H1 (cell line): Measurements from ENCODE around the gene NUBP1. TPM values are rescaled to one million over a fixed set of nuclear protein-coding genes. Genes with fewer than 3 reads are reported as not detected.

ENCODE experiments used
- CTCF ChIA-PET: fragments of 300-600 bp; sonication (Branson Sonifier 250); formaldehyde crosslinking; loops from one replicate; lab custom pipeline; 2021; ENCODE audit not compliant: partially characterized antibody; lab: Charles Lee
- POLR2A ChIA-PET: fragments of 300-600 bp; sonication (Branson Sonifier 250); formaldehyde crosslinking; loops from one replicate; lab custom pipeline; 2021; ENCODE audit warnings: inconsistent platforms; ENCODE audit not compliant: partially characterized antibody; lab: Charles Lee
- DNase-seq, 2 experiments: peaks; one replicate each; pipeline versions ENCODE4 v3.0.0 to v3.0.0-alpha.2; 2010 to 2022; ENCODE audit warnings: low spot score in 2 of 2, low read depth in 1 of 2, mixed read lengths in 1 of 2
- FAIRE-seq: peaks from 2 replicates; lab custom pipeline; 2011; peaks lifted over from hg19 to GRCh38; lab: Jason Lieb, UNC
- H2AFZ ChIP-seq: 2 replicates; pipeline ENCODE4 v1.8.1; 2012; ENCODE audit warnings: low read length, inconsistent platforms
- H2AK5ac ChIP-seq: 2 replicates; pipeline ENCODE4 v1.6.1; 2013; ENCODE audit warnings: low read depth, low read length
- H2BK120ac ChIP-seq: replicated peaks from 2 replicates; pipeline ENCODE3; 2013; ENCODE audit warnings: low read depth, low read length, inconsistent platforms
- H2BK12ac ChIP-seq: 2 replicates; pipeline ENCODE4 v1.6.1; 2013; ENCODE audit warnings: low read depth, low read length
- H2BK15ac ChIP-seq: 2 replicates; pipeline ENCODE4 v1.6.1; 2013; ENCODE audit warnings: low read length
- H2BK20ac ChIP-seq: 2 replicates; pipeline ENCODE4 v1.6.1; 2013; ENCODE audit warnings: low read length
- H2BK5ac ChIP-seq: 2 replicates; pipeline ENCODE4 v1.6.1; 2013; ENCODE audit warnings: low read depth, low read length
- H3K14ac ChIP-seq: 2 replicates; pipeline ENCODE4 v1.6.1; 2013; ENCODE audit warnings: inconsistent platforms; ENCODE audit not compliant: insufficient read length
- H3K18ac ChIP-seq: 2 replicates; pipeline ENCODE4 v1.6.1; 2013; ENCODE audit warnings: low read length; ENCODE audit errors: extremely low read depth
- H3K23ac ChIP-seq: 2 replicates; pipeline ENCODE4 v1.6.1; 2013; ENCODE audit warnings: inconsistent platforms; ENCODE audit not compliant: insufficient read length
- H3K23me2 ChIP-seq: 2 replicates; pipeline ENCODE4 v1.6.1; 2013; ENCODE audit warnings: low read depth, low read length
- H3K27ac ChIP-seq: 2 replicates; pipeline ENCODE4 v1.6.1; 2011; ENCODE audit warnings: low read depth, low read length, inconsistent platforms
- H3K27me3 ChIP-seq, 4 experiments: replicated peaks in 1 of 4; 1 replicate in 1 of 4; 2 replicates in 3 of 4; pipeline versions ENCODE4 v1.6.1 to v1.8.1; 2011 to 2013; ENCODE audit warnings: low read length in 3 of 4, mild to moderate bottlenecking in 3 of 4, inconsistent platforms in 2 of 4, mixed read lengths in 2 of 4, moderate library complexity in 1 of 4; ENCODE audit not compliant: control insufficient read depth in 3 of 4, insufficient read depth in 3 of 4; ENCODE audit errors: extremely low read depth in 1 of 4
- H3K36me3 ChIP-seq, 4 experiments: 2 replicates each; pipeline versions ENCODE4 v1.6.1 to v1.8.1; 2011 to 2013; ENCODE audit warnings: mild to moderate bottlenecking in 4 of 4, low read length in 3 of 4, moderate library complexity in 2 of 4, control low read depth in 1 of 4, inconsistent platforms in 1 of 4; ENCODE audit not compliant: insufficient read depth in 4 of 4, control insufficient read depth in 2 of 4
- H3K4ac ChIP-seq: replicated peaks from 2 replicates; pipeline ENCODE3; 2013; ENCODE audit warnings: low read length, low read depth, mixed read lengths, inconsistent platforms; ENCODE audit not compliant: insufficient read length
- H3K4me1 ChIP-seq, 4 experiments: replicated peaks in 1 of 4; 1 replicate in 1 of 4; 2 replicates in 3 of 4; pipeline versions ENCODE4 v1.6.1 to v1.8.1; 2011 to 2013; ENCODE audit warnings: low read length in 3 of 4, inconsistent platforms in 2 of 4, mixed read lengths in 1 of 4; ENCODE audit not compliant: insufficient read depth in 4 of 4, control insufficient read depth in 3 of 4
- H3K4me2 ChIP-seq, 2 experiments: 2 replicates each; pipeline versions ENCODE4 v1.6.1 to v1.8.1; 2011 to 2013; ENCODE audit warnings: low read depth in 2 of 2, low read length in 2 of 2, control low read depth in 1 of 2, inconsistent platforms in 1 of 2, mild to moderate bottlenecking in 1 of 2; ENCODE audit not compliant: insufficient read depth in 1 of 2
- H3K4me3 ChIP-seq, 4 experiments: fragments of 200-600, 300-600 bp in 1 of 4; sonication (generic), shearing (Covaris generic), sonication (Bioruptor Twin) in 1 of 4; 2 replicates each; pipeline versions ENCODE4 v1.5.1 to v1.8.1; 2011 to 2016; ENCODE audit warnings: low read length in 4 of 4, low read depth in 3 of 4, control low read depth in 2 of 4, inconsistent platforms in 2 of 4, mild to moderate bottlenecking in 2 of 4, mixed read lengths in 1 of 4, moderate library complexity in 1 of 4; ENCODE audit not compliant: insufficient read depth in 2 of 4; ENCODE audit errors: extremely low read depth in 1 of 4
- H3K56ac ChIP-seq: replicated peaks from 2 replicates; pipeline ENCODE3; 2013; ENCODE audit warnings: low read depth, mild to moderate bottlenecking, mixed read lengths, low read length, inconsistent platforms; ENCODE audit not compliant: insufficient read length
- H3K79me1 ChIP-seq: 2 replicates; pipeline ENCODE4 v1.6.1; 2013; ENCODE audit warnings: low read depth, low read length, control low read depth
- H3K79me2 ChIP-seq, 2 experiments: 2 replicates each; pipeline versions ENCODE4 v1.6.1 to v1.8.1; 2012 to 2013; ENCODE audit warnings: low read length in 2 of 2, mild to moderate bottlenecking in 2 of 2, inconsistent platforms in 1 of 2; ENCODE audit not compliant: insufficient read depth in 2 of 2, control insufficient read depth in 1 of 2
- H3K9ac ChIP-seq, 4 experiments: replicated peaks in 1 of 4; 1 replicate in 1 of 4; 2 replicates in 3 of 4; pipeline versions ENCODE4 v1.6.1 to v1.8.1; 2011 to 2013; ENCODE audit warnings: low read depth in 3 of 4, low read length in 3 of 4, control low read depth in 2 of 4, mild to moderate bottlenecking in 2 of 4, moderate library complexity in 2 of 4, inconsistent platforms in 1 of 4; ENCODE audit errors: extremely low read depth in 1 of 4
- H3K9me3 ChIP-seq, 2 experiments: 2 replicates each; pipeline versions ENCODE4 v1.6.1 to v1.8.1; 2012 to 2013; ENCODE audit warnings: mild to moderate bottlenecking in 2 of 2, moderate library complexity in 2 of 2, control low read depth in 1 of 2, inconsistent platforms in 1 of 2, low read depth in 1 of 2, low read length in 1 of 2, mixed read lengths in 1 of 2; ENCODE audit not compliant: insufficient read depth in 2 of 2
- H4K20me1 ChIP-seq, 2 experiments: replicated peaks in 1 of 2; 2 replicates each; pipeline versions ENCODE3 to v1.8.1; 2011 to 2013; ENCODE audit warnings: inconsistent platforms in 2 of 2, low read length in 2 of 2, mild to moderate bottlenecking in 1 of 2; ENCODE audit not compliant: insufficient read depth in 2 of 2, control insufficient read depth in 1 of 2
- H4K5ac ChIP-seq: 2 replicates; pipeline ENCODE4 v1.6.1; 2013; ENCODE audit warnings: low read length, low read depth, mixed read lengths, inconsistent platforms; ENCODE audit not compliant: insufficient read length
- H4K8ac ChIP-seq: 2 replicates; pipeline ENCODE4 v1.8.0; 2013; ENCODE audit warnings: mild to moderate bottlenecking, moderate library complexity, low read length, inconsistent platforms; ENCODE audit not compliant: insufficient read depth; ENCODE audit errors: extremely low read depth
- H4K91ac ChIP-seq: replicated peaks from 2 replicates; pipeline ENCODE3; 2013; ENCODE audit warnings: low read length, mixed read lengths, inconsistent platforms; ENCODE audit not compliant: insufficient read length
- EGR1 ChIP-seq: IDR thresholded peaks from 2 replicates; pipeline ENCODE4 v1.6.1; 2011; ENCODE audit warnings: low read depth, low read length, borderline replicate concordance
- HDAC2 ChIP-seq, 2 experiments: fragments of 300-600 bp in 1 of 2; sonication (generic) in 1 of 2; IDR thresholded peaks; 2 replicates each; pipeline ENCODE4 v1.6.1; 2011 to 2012; ENCODE audit warnings: low read depth in 2 of 2, low read length in 2 of 2, mild to moderate bottlenecking in 2 of 2, moderate library complexity in 2 of 2, borderline replicate concordance in 1 of 2, inconsistent platforms in 1 of 2
- SIX5 ChIP-seq: IDR thresholded peaks from 2 replicates; pipeline ENCODE4 v1.6.1; 2011; ENCODE audit warnings: mild to moderate bottlenecking, low read depth, low read length
- SP2 ChIP-seq: IDR thresholded peaks from 2 replicates; pipeline ENCODE4 v1.6.1; 2012; ENCODE audit warnings: mild to moderate bottlenecking, low read length, inconsistent platforms
- WGBS, 2 experiments: shearing (Covaris generic) in 1 of 2; methylation state at CpG; one replicate each; pipeline versions ENCODE4 v1.1.6 to v1.1.7; 2013 to 2015; ENCODE audit warnings: low lambda C conversion rate in 2 of 2, mixed read lengths in 2 of 2, inconsistent platforms in 1 of 2, low coverage in 1 of 2, missing lambda C conversion rate in 1 of 2; ENCODE audit not compliant: insufficient replicate concordance in 2 of 2, insufficient coverage in 1 of 2, insufficient read length in 1 of 2; ENCODE audit errors: extremely low coverage in 1 of 2, missing lambda C conversion rate in 1 of 2; 5-methylcytosine and 5-hydroxymethylcytosine counted together
- long read RNA-seq, 2 experiments: library from RNA in 1 of 2; library from capped mRNA in 1 of 2; stranded (forward); transcript quantifications; one replicate each; pipeline ENCODE4 v2.0.0, GENCODE V29; 2021; ENCODE audit warnings: inconsistent platforms in 1 of 2
- polyA minus RNA-seq, 3 experiments: library from RNA; depleted of rRNA, polyadenylated mRNA; stranded (reverse); fragments of >200 nt; gene quantifications; 1 replicate in 2 of 3; 2 replicates in 1 of 3; pipeline ENCODE4 v1.2.3, GENCODE V29; 2011
- polyA plus RNA-seq, 7 experiments: library from polyadenylated mRNA; depleted of rRNA in 3 of 7; stranded (reverse) in 5 of 7; unstranded in 2 of 7; fragments of >200 nt in 5 of 7; fragments of 200-250 nt in 2 of 7; gene quantifications; 1 replicate in 5 of 7; 2 replicates in 1 of 7; 4 replicates in 1 of 7; pipeline versions ENCODE4 v1.2.1 to v1.2.3, GENCODE V29; 2011 to 2013; ENCODE audit warnings: missing spikeins in 2 of 7, mixed read lengths in 2 of 7
- total RNA-seq: library from RNA; stranded (reverse); fragmentation: NEBNext Ultra II Directional; extraction: Animal tissue kit (Norgen Biotek cat#: 25700); gene quantifications from 2 replicates; pipeline ENCODE4 v1.2.1, GENCODE V29; 2021
- TF ChIP-seq, protein P1 (sequence below), 3 experiments: IDR thresholded peaks; 1 replicate in 2 of 3; 2 replicates in 1 of 3; pipeline versions ENCODE4 v1.5.1 to v1.6.1; 2011; ENCODE audit warnings: low read length in 3 of 3, mild to moderate bottlenecking in 3 of 3, inconsistent platforms in 2 of 3, low read depth in 1 of 3, moderate library complexity in 1 of 3; ENCODE audit not compliant: insufficient read depth in 1 of 3; ENCODE audit errors: control extremely low read depth in 1 of 3

Gene NUBP1
- 28.2 and 32.1 TPM in 2 replicates for total RNA-seq
- polyA plus RNA-seq (2011; rRNA removed) = 29.1 and 32.2 TPM in 2 replicates
- 44.5 TPM for polyA plus RNA-seq (2011; cell fraction: cytosol; rRNA removed)
- polyA plus RNA-seq (2011; cell fraction: nucleus; rRNA removed) = 26.0 TPM
- polyA plus RNA-seq (2012, experiment 1 of 2) = 34.9 to 38.4 TPM (median 38.1 TPM) in 4 replicates
- polyA plus RNA-seq (2012, experiment 2 of 2) = 35.2 TPM
- polyA plus RNA-seq (2013, experiment 1 of 2) = 22.9 TPM
- polyA plus RNA-seq (2013, experiment 2 of 2) = 24.7 TPM
- polyA minus RNA-seq (2011; rRNA and poly(A)+ RNA removed) = 24.7 and 29.0 TPM in 2 replicates
- polyA minus RNA-seq (2011; cell fraction: cytosol; rRNA and poly(A)+ RNA removed) = 16.5 TPM
- 10.3 TPM for polyA minus RNA-seq (2011; cell fraction: nucleus; rRNA and poly(A)+ RNA removed)
- long read RNA-seq, experiment 1, transcript NUBP1-201 (11 exons, 1,228 nt) = major isoform, 11 of 19 reads
- long read RNA-seq, experiment 1, partial matches to known transcripts = 4 of 19 reads
- long read RNA-seq, experiment 1, other reads (novel, unspliced or antisense) = 4 of 19 reads
- long read RNA-seq, experiment 2, transcript NUBP1-201 (11 exons, 1,228 nt) = major isoform, 46 of 69 reads
- long read RNA-seq, experiment 2, partial matches to known transcripts = 9 of 69 reads
- long read RNA-seq, experiment 2, other reads (novel, unspliced or antisense) = 11 of 69 reads

DNA sequence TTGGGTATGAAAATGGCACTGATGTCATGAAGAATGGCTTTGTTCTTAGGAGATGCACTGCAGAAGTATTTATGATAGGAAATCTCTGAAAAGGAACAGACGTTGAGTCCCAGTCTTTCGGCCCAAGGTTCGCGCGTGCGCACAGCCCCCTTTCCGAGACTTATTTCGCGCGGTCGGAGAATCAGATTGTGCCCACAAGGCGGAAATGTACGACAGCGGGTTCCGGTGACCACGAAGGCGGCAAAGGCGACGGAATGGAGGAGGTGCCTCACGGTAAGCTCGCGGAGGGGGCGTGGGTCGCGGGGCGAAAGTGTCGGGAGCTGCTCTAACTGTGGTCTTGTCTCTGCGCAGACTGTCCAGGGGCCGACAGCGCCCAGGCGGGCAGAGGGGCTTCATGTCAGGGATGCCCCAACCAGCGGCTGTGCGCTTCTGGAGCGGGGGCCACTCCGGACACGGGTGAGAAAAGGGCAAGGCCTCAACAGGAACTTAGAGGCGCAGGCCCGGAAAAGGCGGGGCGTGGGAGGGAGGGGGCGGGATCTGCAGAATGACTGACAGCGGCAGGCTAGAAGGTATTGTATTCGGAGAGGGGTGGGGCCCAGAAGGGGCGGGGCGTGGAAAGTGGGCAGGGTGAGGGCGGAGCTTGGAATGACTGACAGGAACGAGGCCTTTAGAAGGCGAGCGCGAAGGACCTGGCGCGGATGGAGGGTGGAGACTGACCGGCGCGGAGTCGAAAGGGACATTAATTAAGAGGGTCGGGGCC lies at the start of gene NUBP1:
NUBP1 (plus strand) TSS at position 233 of the 760 bp plus-strand sequence; CDS start at position 255, 22 bp downstream.
- DNase-seq (peak; percentile 98 to 100), FAIRE-seq (no peak)
- peak within 1 kb of the TSS; percentile 54 to 81 (median 73) for H3K4me3 ChIP-seq
- H2BK12ac ChIP-seq = no peak within 1 kb of the TSS
- no peak within 1 kb of the TSS for H3K4ac ChIP-seq
- H3K27ac ChIP-seq = peak within 1 kb of the TSS; percentile 89; the same call in 1 of the 2 replicates
- H4K91ac ChIP-seq = peak within 1 kb of the TSS; percentile 97
- POLR2A ChIA-PET = interaction anchor here (0.6 to 1.3 kb wide), 12 partner anchors 9 to 1434 kb away, joined by 3 to 5 read pairs (median 3); no protein-coding TSS in a partner anchor
- H3K23me2 ChIP-seq = peaks cover 4% of the 10 kb centered on the region; the same call in 1 of the 2 replicates
- no peak within 1 kb of the TSS for H2BK120ac ChIP-seq
- H3K9me3 ChIP-seq = no peaks in the 10 kb centered on the region
- peak within 1 kb of the TSS; percentile 97 for H2AFZ ChIP-seq
- CTCF ChIA-PET = interaction anchor here (0.6 to 3.0 kb wide), 9 partner anchors 10 to 395 kb away, joined by 3 to 12 read pairs (median 4); partner anchors contain the start of gene CIITA
- peak within 1 kb of the TSS; percentile 66 for H3K56ac ChIP-seq
- H4K8ac ChIP-seq = peak within 1 kb of the TSS; percentile 93; the same call in 1 of the 2 replicates
- H3K79me2 ChIP-seq = no peaks in the 10 kb centered on the region
- 2% methylated on average over 38 of the region's 57 CpGs; no CpG with 5 or more reads in 1 of the 2 experiments for WGBS, 2 experiments
- no peak within 1 kb of the TSS for H3K23ac ChIP-seq
- peak within 1 kb of the TSS; percentile 95 for H3K18ac ChIP-seq
- peak within 1 kb of the TSS; percentile 97 for H2BK5ac ChIP-seq
- H3K14ac ChIP-seq = no peak within 1 kb of the TSS
- peak within 1 kb of the TSS; percentile 68 to 95 for H3K4me2 ChIP-seq
- peak within 1 kb of the TSS; percentile 92 for H4K5ac ChIP-seq
- no peaks in the 10 kb centered on the region for H4K20me1 ChIP-seq
- H3K27me3 ChIP-seq = no peaks in the 10 kb centered on the region
- no peaks in the 10 kb centered on the region for H3K79me1 ChIP-seq
- H3K36me3 ChIP-seq = peaks cover 0 to 6% (median 0%) of the 10 kb centered on the region in 4 experiments; a peak in 2 of 8 replicates
- no peak within 1 kb of the TSS for H2AK5ac ChIP-seq
- peaks cover 0 to 4% (median 2%) of the 10 kb centered on the region in 4 experiments; a peak in 5 of 7 replicates for H3K4me1 ChIP-seq
- peak within 1 kb of the TSS; percentile 67 to 87 (median 76) for H3K9ac ChIP-seq
- no peak within 1 kb of the TSS for H2BK15ac ChIP-seq
- H2BK20ac ChIP-seq = no peak within 1 kb of the TSS
- no peak for TF ChIP-seq SP2
- TF ChIP-seq HDAC2 (IDR thresholded peaks at IDR 0.05; ENCODE audit: borderline replicate concordance in 1 of 2, low read depth in 2 of 2, low read length in 2 of 2) = peak; percentile 61 to 82; a peak in 1 of 4 replicates
- no peak for TF ChIP-seq SIX5
- TF ChIP-seq, protein P1, sequence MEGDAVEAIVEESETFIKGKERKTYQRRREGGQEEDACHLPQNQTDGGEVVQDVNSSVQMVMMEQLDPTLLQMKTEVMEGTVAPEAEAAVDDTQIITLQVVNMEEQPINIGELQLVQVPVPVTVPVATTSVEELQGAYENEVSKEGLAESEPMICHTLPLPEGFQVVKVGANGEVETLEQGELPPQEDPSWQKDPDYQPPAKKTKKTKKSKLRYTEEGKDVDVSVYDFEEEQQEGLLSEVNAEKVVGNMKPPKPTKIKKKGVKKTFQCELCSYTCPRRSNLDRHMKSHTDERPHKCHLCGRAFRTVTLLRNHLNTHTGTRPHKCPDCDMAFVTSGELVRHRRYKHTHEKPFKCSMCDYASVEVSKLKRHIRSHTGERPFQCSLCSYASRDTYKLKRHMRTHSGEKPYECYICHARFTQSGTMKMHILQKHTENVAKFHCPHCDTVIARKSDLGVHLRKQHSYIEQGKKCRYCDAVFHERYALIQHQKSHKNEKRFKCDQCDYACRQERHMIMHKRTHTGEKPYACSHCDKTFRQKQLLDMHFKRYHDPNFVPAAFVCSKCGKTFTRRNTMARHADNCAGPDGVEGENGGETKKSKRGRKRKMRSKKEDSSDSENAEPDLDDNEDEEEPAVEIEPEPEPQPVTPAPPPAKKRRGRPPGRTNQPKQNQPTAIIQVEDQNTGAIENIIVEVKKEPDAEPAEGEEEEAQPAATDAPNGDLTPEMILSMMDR (IDR thresholded peaks at IDR 0.05; ENCODE audit: control extremely low read depth in 1 of 3, insufficient read depth in 1 of 3, low read depth in 1 of 3, low read length in 3 of 3) = no peak
- TF ChIP-seq EGR1 = peak; percentile 43; the same call in 1 of the 2 replicates
